Breast epithelium (tissue), 4 donors: Measurements from ENCODE around the gene H3-3A. TPM values are rescaled to one million over a fixed set of nuclear protein-coding genes. Genes with fewer than 3 reads are reported as not detected.

Experiments used
- DNase-seq, 2 donors: peaks; one replicate each; pipeline ENCODE4 v3.0.0-alpha.2; 2019; ENCODE audit warnings: low spot score in 2 of 2
- H3K27ac ChIP-seq, 2 donors: fragments of 200-600 bp; sonication (generic) in 1 of 2; one replicate each; pipeline ENCODE4 v1.5.1; 2016 to 2019; ENCODE audit warnings: mild to moderate bottlenecking in 1 of 2
- H3K27me3 ChIP-seq, 2 donors: fragments of 200-600 bp; sonication (generic) in 1 of 2; one replicate each; pipeline versions ENCODE4 v1.5.1 to v1.6.0; 2017 to 2019; ENCODE audit warnings: control low read depth in 1 of 2, mild to moderate bottlenecking in 1 of 2
- H3K36me3 ChIP-seq: fragments of 200-600 bp; one replicate; pipeline ENCODE4 v1.5.1; 2019
- H3K4me1 ChIP-seq, 2 donors: fragments of 200-600 bp; sonication (generic); one replicate each; pipeline ENCODE4 v1.5.1; 2016 to 2019; ENCODE audit warnings: control low read depth in 1 of 2
- H3K4me3 ChIP-seq, 3 donors: fragments of 200-600 bp; sonication (generic); 1 replicate in 2 of 3; 2 replicates in 1 of 3; pipeline ENCODE4 v1.5.1; 2016 to 2019; ENCODE audit warnings: mild to moderate bottlenecking in 3 of 3, moderate library complexity in 2 of 3
- H3K9me3 ChIP-seq, 2 donors: fragments of 200-600 bp; sonication (generic) in 1 of 2; one replicate each; pipeline ENCODE4 v1.5.1; 2016 to 2019; ENCODE audit warnings: control low read depth in 1 of 2
- CTCF ChIP-seq, 3 donors: fragments of 450-650 bp; IDR thresholded peaks; one replicate each; pipeline ENCODE4 v1.5.1; 2016 to 2017; ENCODE audit warnings: antibody characterized with exemption in 3 of 3, mild to moderate bottlenecking in 3 of 3, moderate library complexity in 3 of 3
- POLR2A ChIP-seq: fragments of 450-650 bp; IDR thresholded peaks from one replicate; pipeline ENCODE4 v1.6.1; 2016; ENCODE audit warnings: antibody characterized with exemption, mild to moderate bottlenecking, moderate library complexity
- POLR2AphosphoS5 ChIP-seq, 3 donors: sonication (generic); formaldehyde crosslinking; IDR thresholded peaks; one replicate each; pipeline ENCODE4 v1.6.1; 2017; ENCODE audit warnings: antibody characterized with exemption in 3 of 3
- intact Hi-C: fragments of 100-400 bp; cut with DNase I; formaldehyde crosslinking; loops from one replicate; pipeline ENCODE4 v1.15.1; 2023; ENCODE audit warnings: low total_unique reads
- total RNA-seq, 3 donors: library from RNA; depleted of rRNA; stranded (reverse); fragments of >200 nt; gene quantifications; one replicate each; pipeline ENCODE4 v1.1.0, GENCODE V29; 2016

The H3-3A gene
- total RNA-seq, 3 donors from 2014 or later, result 287 to 603 (median 462) TPM

- no peaks in the 10 kb centered on the region for H3K9me3 ChIP-seq
- no peak for DNase-seq
- no peaks in the 10 kb centered on the region for H3K36me3 ChIP-seq
- intact Hi-C loops, result no loop called here
- no peak for TF ChIP-seq POLR2AphosphoS5 (IDR thresholded peaks at IDR 0.05)
- TF ChIP-seq POLR2A, result no peak
- no peak for TF ChIP-seq CTCF (IDR thresholded peaks at IDR 0.05)
- H3K27ac ChIP-seq, result no peak overlapping the region
- no peaks in the 10 kb centered on the region for H3K27me3 ChIP-seq
- H3K4me3 ChIP-seq, result no peak overlapping the region
- H3K4me1 ChIP-seq, result no peaks in the 10 kb centered on the region
These were observed 30.4 kb downstream of the H3-3A start for GRCh38 chr1:226092965-226093364.

- H3K9me3 ChIP-seq, result no peaks in the 10 kb centered on the region
- no peak overlapping the region for H3K27ac ChIP-seq
- DNase-seq, result no peak
- H3K27me3 ChIP-seq, result no peaks in the 10 kb centered on the region
- TF ChIP-seq POLR2AphosphoS5 (IDR thresholded peaks at IDR 0.05) (no peak), CTCF (IDR thresholded peaks at IDR 0.05) (no peak), POLR2A (no peak)
- no peaks in the 10 kb centered on the region for H3K4me1 ChIP-seq
- no peaks in the 10 kb centered on the region for H3K36me3 ChIP-seq
- intact Hi-C loops, result no loop called here
- H3K4me3 ChIP-seq, result no peak overlapping the region
These were observed 31.1 kb downstream of the H3-3A start for GRCh38 chr1:226093621-226094020.

GRCh38 chr1:226094451-226094850 is 31.9 kb downstream of the H3-3A start:
- Histone ChIP-seq H3K27ac (no peak overlapping the region), H3K4me1 (no peaks in the 10 kb centered on the region), H3K9me3 (no peaks in the 10 kb centered on the region), H3K27me3 (no peaks in the 10 kb centered on the region), H3K36me3 (no peaks in the 10 kb centered on the region), H3K4me3 (no peak overlapping the region)
- no peak for DNase-seq
- TF ChIP-seq CTCF (IDR thresholded peaks at IDR 0.05), result no peak
- no peak for TF ChIP-seq POLR2A
- no peak for TF ChIP-seq POLR2AphosphoS5 (IDR thresholded peaks at IDR 0.05)
- intact Hi-C loops, result no loop called here

GRCh38 chr1:226095286-226095685 is 32.8 kb downstream of the H3-3A start:
- Histone ChIP-seq H3K27ac (no peak overlapping the region), H3K9me3 (no peaks in the 10 kb centered on the region)
- DNase-seq, result no peak

More at GRCh38 chr1:226095286-226095685, 32.8 kb downstream of the H3-3A start:
- no peak overlapping the region for H3K4me3 ChIP-seq
- H3K36me3 ChIP-seq, result no peaks in the 10 kb centered on the region
- no peaks in the 10 kb centered on the region for H3K4me1 ChIP-seq
- TF ChIP-seq POLR2AphosphoS5 (IDR thresholded peaks at IDR 0.05), result no peak
- TF ChIP-seq POLR2A, result no peak
- TF ChIP-seq CTCF (IDR thresholded peaks at IDR 0.05), result no peak
- intact Hi-C loops, result no loop called here
- H3K27me3 ChIP-seq, result no peaks in the 10 kb centered on the region
